Fibroblast of skin of right biceps (primary cell): ENCODE results near the gene SMIM38.

Source experiments
- DNase-seq: peaks from one replicate; pipeline ENCODE4 v3.0.0-alpha.2; 2013

Gene SMIM38

DNA sequence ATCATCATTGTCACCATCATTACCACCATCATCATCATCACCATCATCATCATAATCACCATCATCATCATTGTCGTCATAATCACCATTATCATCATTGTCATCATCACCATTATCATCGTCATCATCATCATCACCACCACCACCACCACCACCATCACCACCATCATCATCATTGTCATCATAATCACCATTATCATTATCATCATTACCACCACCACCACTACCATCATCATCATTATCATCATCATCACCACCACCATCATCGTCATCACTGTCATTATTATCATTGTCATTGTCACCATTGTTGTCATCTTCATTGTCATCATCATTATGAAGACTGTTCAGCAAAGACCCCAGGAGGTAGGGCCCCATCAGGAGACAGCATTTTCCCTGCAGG lies 33.3 kb downstream of the SMIM38 start:
- no peak for DNase-seq

DNA sequence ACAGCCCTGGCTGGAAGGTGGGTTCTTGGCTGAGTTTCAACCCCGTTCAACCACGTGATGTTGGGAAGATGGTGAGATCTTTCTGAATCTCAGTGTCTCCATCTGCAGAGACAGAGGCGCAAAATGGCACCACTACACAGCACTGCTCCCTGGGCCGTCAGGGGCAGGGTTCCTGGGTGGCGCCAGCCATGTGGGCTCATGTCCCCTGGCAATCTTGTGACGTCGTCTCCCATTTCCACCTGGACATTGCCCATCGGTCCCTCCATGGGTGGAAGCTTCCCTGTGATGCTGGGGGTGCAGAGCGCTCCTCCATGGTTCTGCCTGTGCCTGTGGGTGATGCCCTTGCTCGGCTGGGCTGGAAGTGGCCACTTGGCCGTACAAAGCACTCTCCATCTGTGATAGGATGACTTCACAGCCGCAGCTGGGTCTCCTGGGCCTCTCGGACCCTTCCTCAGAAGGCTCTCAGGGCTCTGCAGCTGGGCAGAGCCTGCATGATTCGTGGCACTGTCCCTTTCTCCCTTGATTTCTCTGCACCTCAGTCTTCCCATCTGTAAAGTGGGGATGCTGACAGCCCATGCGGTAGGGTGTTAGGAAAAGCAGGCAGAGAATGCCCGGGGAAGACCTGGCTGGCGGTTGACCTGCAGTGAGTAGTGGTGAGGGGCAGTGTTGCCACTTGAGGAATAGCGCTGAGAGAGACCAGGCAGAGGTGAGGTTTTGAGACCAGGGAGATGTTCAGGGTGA lies 35.2 kb downstream of the SMIM38 start:
- no peak for DNase-seq

DNA sequence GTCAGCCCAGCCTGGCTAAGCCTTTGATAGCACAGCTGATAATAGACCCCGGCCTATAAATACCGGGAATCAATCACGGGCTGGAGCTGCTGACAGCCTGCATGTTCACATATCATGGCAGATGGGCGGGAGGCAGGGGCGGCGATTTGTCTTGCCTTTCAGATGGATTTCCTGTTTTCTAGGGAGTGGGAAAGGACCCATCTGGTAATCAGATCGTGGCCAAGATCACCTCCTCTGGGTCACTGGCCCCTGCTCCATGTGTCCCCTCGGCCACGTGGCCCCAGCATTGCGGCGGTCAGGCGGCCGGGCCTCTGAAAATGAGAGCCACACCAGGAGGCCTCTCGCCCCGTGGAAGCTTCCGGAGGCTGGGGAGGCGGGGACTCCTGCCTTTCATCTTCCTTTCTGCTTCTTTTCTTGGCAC lies 36.6 kb downstream of the SMIM38 start:
- DNase-seq = no peak

DNA sequence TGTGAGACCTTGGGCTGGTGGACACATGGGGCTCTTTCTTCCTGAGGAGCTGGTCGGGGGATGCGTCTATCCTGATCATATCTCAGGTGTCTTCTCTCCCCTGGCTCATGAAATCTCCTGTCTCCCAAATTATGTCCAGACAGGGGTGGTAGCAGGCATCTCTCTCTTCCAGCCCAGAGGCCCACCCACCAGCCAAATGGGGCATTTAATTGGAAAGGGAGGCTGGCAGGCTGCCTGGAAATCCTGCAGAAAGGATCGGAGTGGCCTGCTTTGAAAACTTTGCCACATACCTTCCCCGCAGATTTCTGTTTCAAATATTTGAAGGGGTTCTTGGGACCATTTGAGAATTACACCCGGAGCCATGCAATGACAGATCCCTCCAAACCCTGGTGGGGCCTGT lies 37.4 kb downstream of the SMIM38 start:
- no peak for DNase-seq

DNA sequence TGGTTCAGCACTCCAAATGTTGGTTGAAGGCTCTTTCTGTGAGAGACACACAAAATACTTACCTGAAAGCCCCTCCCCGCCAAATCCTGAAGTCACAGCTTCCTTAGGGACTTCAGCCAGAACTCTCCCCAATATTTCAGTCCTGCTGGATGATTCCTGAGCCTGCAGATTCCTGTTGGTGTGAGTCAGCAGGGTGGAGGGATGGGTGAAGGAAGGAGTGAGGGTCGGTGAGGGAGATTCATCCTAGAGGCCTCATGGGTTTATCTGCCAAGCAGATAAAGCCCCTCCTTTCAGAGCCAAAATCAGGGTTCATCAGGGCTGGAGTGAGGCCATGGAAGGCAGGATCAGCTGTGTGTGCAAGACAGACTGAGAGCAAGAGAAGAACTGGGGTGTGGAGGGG lies 37.9 kb downstream of the SMIM38 start:
- DNase-seq = peak; percentile 30

DNA sequence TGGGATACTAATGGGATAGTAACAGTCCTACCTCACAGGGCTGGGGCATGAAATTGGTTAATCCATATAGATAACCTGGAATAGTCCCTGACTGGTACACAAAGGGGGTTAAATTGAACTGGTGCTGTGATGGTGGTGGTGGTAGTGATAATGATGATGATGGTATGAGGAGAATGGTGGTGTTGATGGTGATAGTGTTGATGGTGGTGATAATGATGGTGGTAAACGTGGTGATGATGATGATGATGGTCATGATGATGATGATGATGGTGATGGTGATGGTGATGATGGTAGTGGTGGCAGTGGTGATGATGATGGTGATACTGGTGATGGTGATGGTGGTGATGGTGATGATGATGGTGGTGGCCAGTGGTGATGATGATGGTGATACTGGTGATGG lies 38.7 kb downstream of the SMIM38 start:
- no peak for DNase-seq

DNA sequence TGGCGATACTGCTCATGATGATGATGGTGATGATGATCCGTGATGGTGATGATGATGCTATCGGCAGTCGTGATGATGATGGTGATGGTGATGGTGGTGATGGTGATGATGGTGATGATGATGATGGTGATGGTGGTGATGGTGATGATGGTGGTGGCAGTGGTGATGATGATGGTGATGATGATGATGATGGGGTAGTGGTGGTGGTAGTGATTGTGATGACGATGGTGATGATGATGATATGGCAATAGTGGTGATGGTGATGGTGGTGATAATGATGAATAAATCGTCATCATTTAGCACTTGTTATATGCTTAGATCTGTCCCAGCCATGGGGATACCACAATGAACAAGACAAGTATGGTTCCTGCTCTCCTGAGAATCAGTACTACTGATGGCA lies 39.2 kb downstream of the SMIM38 start:
- DNase-seq = no peak

DNA sequence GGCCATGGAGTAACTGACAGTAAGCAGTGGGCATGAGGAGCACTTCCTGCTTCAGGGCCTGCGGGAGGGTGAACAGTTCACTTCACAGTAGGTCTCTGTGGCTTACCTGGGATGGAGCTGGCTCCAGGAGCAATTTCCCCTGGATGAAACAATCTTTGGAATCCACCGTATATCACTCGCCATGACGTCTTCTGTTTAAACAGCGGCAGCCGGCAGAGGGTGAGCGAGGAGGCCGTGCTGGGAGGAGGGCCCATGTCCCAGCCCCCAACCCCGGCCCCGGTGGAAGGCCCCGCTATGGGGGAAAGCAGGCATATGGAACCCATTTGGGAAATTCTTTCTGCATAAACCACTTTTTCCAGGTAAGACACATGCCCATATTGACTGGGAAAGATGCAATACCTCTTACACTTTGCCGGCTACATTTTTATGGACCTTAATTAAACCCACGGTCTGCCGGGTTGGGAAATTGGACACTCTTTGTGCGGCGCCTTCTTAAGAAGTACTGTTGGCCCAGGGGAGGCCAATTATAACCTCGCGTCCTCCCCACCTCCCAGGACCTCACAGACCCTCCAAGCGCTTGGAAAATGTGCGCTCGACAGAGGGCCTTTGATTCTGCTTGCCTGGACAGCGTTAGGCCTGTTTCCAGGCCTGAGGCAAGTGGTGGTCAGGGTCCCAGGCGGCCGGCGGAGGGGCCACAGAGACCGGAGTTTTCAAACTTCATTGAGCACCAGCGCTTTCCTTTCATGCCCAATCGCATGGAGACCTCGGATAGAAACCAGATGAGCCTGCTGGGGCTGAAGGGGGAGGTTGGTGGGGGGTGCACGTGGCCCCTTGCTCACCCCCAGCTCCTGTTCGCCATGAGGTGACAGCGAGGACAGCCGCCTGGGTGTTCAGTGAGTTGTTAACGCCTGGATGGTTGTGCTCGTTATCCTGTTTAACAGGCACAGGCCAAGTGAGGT lies 40.4 kb downstream of the SMIM38 start:
- no peak for DNase-seq

DNA sequence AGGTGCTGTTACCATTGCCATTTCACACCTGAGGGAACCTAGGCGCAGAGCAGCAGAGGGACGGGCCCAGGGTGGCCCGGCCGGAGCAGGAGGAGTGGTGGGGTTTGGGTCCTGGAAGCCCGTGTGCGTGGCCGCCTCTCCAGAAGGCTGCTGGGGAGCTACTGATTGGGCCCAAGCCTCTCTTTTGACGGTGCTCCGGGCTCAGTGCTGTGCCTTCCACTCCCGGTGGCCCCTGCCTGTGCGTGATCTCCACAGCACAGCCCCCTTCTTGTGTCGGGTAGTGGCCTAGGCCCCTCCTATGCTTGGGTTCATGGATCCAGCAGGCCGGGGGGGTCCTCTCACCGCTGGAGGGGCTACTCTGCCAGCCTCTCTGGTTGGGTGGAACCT lies 41.0 kb downstream of the SMIM38 start:
- DNase-seq = no peak

DNA sequence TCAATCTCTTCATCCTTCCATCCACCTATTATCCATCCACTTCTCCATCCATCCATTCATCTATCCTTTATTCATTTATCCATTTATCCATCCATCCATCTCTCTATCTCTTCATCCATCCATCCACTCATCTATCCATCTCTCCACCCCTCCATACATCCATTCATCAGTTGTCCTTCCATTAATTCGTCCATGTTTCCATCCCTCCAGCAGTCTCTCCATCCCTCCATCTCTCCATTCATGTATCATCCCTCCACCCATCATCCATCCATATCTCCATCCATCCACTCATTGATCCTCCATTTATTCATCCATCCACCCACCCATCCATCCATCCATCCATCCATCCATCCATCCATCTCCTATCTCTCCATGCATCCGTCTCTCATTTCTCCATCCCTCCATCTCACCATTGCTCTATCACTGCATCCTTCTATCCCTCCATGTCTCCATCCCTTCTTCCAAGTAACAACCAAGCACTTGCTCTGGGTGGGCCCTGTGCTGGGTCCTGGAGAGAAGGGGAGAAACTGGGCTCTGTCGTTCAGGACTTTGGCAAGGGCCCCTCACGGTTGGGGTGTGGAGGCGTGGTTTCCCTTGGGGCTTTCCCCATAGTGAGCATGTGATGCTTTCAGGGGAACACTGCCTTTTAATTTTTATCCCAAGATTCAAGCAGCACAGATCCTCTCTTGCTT lies 43.3 kb downstream of the SMIM38 start:
- no peak for DNase-seq

DNA sequence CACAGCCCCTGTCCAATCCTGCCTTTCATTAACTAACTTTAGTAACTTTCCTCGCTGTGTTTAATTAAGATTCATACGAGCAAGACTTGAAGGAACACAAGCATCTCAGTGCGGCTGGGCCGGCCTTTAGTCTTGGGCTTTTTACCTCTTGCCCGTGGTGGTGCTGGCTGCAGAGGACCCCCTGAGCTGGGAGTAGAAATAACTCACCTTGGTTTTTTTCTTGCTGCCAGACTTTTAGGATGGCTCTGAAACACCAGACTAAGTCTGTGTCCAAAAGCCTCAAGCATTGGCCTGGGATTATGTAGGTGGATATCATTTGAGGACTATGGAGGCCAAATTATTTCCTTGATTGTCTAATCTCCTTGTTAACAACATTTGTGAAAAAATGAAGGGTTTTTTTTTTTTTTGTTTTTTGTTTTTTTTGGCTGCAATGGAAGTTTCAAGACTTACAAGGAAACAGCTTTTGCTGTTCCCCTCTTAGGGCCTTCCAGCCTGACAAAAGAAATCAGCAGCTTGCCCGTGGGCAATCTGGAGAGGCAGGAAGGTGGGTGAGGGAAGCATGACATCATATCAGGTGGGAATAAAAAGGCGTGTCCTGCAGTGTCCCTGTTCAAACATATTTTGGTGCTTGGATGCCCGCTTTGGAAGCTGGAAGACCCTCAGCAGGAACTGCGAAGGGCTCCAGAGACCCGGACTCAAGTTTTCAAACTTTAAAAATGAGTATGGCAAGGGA lies 44.0 kb downstream of the SMIM38 start:
- no peak for DNase-seq

DNA sequence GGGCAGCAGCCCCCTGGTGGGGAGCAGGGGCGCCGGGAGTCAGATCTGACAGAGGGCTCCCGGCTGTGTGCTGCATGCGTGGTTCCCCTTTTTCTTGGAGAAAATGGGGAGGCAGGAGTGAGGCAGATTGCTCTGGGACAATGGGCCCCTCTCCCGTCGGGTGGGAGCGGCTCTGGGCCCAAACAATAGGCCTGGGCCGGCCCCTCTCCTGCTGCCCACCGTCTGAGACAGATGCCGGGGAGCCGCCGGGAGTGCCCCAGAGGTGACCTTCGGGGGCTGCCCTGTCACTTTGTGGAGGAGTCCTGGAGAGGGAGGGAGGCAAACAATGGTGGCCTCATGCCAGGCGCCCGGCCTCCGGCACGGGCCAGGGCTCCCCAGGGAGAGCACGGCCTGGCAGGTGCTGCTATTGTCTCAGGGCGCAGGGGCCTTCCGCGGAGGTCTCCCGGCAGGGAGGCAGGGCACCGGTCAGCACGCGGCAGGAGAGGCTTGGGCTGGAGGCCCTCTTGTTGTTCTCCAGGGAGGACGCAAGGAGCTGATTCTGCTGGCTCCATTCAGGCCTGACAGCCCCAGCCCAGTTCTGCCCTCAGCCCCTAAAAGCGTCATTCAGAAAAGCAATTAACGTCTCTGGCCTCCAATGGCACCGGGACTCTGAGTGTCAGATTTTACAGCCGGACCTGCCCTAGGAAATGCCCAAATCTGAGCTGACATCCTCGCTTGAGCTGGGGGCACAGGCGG lies 44.8 kb downstream of the SMIM38 start:
- DNase-seq = no peak

DNA sequence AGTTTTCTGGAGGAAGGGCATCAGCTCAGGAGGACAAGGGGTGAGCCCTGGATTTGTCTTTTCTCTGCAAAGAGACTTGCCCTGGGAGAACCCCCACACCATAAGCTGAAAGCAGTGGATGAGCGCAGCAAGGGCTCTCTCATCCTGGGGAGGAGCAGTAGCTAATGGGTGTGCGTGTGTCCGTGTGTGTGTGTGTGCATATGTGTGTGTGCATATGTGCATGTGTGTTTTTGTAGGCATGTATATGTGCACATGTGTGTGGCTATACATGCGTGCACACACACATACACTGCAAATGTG lies 45.3 kb downstream of the SMIM38 start:
- DNase-seq = no peak

DNA sequence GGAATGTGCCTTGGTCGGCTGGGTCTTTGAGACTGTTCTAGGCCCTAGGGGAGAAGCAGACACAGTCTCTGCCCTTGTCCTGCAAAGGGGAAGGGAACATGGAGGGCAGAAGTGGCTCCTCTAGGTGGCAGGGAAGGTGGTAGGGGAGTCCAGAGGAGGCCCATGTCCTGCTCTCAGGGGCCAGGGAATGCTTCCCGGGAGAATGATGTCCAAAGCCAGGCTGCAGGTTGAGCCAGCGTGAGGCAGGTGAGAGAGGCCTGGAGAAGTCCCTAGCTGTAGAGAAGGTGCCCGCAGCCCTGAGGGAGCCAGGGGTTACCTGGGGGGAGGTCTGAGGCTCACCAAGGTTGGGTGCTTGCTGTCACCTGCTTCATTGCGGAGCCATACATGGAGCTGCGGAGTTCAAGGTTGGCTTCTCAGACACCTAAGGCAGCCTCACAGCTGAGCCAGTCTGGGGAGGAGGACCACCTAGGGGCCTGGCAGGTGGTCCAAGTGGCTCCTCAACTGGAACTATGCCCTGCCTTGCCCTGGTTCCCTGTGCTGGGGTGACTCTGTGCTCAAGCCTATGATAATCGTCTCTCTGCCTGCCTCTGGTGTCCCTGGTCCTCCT lies 46.1 kb downstream of the SMIM38 start:
- no peak for DNase-seq

DNA sequence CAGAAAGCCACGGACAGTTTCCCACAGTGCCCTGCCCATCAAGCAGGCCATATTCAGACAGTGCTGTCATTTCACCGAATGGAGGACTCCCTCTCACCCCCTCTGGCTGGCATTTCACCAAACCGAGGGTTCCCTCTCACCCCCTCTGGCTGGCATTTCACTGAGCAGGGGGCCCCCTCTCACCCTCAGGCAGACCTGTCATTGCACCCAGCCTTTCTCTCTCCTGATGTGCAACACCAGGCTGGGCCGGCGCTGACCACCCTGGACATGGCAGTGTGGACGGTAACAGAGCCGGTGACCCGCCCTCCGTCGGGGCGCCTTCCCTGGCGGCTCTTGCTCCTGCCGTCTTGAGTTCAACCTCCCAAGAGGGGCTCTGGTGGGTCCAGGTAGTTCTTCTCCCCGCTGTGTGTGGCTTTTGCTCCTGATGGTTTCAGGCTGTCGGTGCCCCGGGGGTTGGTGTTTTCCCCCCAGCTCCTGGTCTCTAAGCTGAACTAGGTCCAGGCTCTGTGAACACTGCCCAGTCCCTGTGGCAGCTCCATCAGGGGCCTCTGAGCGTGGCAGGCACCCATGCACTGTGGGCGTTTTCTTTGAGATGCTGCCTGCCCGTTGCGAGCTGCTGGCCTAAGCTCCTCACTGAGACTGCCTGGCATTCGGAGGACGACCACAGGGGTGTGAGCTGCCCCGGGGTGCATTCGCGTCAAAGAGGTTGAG lies 46.9 kb downstream of the SMIM38 start:
- no peak for DNase-seq

DNA sequence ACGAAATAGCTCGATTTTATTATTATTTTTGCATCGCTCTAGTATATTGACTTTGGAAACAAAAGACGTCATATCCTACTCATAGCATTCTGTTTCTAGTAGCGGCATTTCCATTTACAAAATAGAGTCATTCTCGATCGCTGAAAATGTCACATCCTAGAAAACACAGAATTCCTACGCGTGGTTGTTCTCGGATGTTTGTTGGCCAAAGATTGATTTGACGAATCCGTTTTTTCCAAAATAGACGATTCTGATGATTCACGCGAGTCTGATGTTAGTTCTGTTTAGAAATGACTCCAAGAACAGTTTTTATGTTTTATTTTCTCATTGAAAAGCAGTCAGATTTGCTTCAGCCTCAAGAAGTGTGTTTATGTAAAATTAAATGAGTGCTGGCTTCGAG lies 47.6 kb downstream of the SMIM38 start:
- no peak for DNase-seq

DNA sequence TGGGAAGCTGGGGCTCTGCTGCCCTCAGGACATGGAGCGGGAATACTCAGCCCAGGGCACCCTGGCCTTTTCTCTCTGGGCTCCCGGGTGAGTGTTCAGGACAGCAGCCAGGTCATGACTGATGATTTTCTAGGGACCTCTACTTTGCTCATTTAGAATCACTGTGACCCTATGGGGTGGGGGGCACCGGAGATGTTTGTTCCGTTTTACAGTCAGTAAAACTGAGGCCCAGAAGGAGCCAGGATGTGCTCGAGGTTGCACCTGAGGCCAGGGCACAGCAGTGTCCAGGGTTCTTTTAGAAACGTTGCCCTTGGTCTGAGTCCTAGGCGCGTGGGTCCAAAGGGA lies 48.1 kb downstream of the SMIM38 start:
- DNase-seq = no peak

DNA sequence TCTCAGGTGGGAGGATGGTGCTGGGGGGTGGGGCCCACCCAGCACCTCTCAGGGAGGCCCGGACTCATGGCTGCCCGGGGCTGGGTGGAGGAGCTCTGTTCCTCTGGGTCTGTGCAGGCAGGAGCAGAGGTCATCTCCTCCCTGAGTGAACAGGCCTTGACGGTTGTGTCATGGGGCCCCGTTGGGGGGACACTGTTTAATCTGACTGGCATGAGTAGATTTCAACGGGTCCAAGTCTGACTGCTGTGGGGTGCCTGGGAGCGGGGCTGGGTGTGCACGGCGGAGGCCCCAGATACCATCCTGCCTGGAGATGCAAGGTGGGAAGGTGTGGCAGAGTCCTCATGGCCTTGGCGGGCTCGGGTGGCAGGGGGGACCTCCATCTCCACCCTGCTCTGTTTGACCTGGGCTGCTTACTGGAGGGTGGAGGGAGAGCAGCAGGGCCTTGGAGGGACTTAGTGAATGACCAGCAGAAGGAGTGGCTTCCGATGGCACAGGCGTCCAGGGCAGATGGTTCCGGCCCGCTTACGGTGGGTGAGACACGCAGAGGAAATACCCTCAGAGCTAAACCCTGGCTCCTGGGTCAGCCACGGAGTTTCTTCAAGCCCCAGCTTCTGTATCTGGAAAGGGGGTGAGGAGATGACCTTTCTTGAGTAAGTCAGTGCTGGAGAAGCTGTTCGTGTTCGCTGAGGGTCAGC lies 48.7 kb downstream of the SMIM38 start:
- no peak for DNase-seq

DNA sequence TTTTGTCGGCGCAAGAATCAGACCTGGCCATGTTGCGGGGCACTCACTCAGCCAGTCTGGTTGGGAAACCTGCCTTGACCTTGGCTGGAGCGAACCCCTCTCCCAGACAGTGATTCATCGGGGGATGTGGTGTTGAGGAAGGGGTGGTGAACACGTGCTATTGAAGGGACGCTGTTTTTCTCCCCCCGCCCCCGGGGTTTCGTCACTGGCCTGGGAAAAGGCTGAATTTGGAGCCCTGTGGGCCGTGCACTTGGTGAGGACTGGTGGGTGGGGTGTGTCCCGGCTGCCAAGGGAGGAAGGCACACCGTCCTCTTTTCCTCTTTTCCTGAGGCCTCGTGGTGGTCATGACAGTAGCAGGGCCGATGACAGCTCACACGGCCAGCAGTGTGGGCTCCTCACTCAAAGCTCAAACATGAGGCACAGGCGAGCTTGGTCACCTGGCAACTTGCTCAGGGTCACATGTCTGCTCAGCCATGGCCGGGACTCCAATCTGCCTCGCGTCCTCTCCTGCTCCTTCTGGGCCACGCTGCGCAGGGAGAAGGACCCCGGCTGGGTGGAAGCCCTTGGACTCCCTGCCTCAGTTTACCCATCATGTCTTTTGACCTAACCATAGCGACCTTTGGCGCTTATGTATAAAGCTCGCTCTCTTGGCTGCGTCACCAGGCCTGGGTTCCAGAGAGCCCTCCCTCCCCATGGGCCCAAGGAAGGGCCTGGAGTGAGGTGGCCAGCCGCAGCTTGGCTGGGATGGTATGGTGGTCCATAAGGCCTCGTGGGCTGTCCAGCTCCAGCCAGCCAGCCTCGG lies 49.4 kb downstream of the SMIM38 start:
- no peak for DNase-seq
